ENCODE data around the gene MUS81.

The MUS81 gene

DNA sequence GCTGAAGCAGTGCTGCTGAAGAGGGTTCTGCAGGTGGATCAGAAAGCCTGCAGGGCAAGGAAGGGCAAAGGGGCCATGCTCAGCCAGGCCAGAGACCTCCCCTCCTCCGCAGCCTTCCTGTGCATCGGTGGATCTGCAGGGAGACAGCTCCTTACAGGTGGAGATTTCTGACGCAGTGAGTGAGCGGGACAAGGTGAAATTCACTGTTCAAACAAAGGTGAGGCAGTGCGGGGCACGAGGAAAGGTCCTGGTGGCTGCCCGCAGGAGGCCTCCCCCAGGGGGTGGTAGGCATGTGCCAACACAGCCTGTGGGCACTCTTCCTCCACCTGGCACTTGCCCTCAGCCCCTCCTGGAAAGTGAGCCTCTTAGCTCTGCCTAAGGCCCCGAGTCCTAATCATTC is 10.9 kb upstream of the MUS81 start:
- DNase-seq, result no peak

DNA sequence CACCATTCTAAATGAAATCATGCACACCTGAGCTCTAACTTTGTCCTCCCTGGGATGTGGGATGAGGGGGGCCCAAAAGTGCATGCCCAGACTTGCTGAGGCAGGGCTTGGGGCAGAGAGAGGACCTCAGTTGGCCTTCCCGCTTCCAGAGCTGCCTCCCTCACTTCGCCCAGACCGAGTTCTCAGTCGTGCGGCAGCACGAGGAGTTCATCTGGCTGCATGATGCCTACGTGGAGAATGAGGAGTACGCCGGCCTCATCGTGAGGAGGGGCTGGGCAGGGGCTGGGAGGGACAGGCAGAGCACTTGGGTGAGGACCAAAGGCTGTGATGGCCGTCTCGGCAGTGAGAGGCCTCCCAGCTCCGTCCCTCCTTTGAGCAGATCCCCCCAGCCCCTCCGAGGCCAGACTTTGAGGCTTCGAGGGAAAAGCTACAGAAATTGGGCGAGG is 10.4 kb upstream of the MUS81 start:
- no peak for DNase-seq

DNA sequence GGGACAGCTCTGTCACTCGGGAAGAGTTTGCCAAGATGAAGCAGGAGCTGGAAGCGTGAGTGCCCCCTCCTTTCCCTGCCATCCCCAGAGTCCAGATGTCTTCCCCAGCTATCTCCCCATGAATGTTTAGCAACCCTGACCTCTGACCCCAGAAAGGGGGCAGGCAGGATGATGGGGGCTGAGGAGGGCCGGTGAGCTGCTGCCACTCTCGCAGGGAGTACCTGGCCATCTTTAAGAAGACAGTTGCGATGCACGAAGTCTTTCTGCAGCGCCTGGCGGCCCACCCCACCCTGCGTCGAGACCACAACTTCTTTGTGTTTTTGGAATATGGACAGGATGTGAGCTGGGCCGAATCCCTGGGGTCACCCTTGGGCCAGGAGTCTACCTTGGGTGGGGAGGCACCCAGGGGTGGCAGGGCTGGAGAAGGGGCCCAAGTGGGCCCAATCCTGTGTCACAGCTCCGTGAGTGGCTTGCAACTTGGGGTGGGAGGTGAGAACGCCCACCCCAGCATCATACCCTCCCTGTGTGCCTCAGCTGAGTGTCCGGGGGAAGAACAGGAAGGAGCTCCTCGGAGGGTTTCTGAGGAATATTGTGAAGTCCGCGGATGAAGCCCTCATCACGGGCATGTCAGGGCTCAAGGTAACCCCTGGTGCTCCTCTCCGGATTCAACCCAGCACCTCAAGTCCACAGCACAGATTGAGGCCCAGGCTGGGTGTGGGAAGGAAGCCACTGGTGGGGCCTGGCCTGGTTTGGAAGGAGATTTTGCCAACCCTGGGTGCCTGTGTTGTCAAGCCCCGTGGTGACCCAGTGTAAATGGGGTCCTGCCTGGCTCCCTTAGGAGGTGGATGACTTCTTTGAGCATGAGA is 9.8 kb upstream of the MUS81 start:
- no peak for DNase-seq

DNA sequence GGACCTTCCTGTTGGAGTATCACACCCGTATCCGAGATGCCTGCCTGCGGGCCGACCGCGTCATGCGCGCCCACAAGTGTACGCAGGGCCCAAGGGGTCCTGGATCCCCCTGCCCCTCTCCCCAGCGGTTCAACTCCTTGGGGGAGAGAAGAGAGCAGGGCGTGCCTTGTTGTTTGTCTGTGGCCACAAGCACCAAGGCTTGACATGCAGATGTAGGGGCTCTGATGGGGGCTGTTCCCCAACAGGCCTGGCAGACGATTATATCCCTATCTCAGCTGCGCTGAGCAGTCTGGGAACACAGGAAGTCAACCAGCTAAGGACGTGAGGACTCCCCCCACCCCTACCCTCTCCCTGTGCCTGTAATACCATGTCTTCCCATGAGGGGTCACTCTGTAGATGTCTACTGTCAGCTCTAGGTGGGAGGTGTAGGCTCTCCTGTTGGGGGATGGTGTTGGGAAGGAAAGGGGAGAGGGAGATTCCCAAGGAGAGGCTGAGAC is 9.1 kb upstream of the MUS81 start:
- no peak for DNase-seq

DNA sequence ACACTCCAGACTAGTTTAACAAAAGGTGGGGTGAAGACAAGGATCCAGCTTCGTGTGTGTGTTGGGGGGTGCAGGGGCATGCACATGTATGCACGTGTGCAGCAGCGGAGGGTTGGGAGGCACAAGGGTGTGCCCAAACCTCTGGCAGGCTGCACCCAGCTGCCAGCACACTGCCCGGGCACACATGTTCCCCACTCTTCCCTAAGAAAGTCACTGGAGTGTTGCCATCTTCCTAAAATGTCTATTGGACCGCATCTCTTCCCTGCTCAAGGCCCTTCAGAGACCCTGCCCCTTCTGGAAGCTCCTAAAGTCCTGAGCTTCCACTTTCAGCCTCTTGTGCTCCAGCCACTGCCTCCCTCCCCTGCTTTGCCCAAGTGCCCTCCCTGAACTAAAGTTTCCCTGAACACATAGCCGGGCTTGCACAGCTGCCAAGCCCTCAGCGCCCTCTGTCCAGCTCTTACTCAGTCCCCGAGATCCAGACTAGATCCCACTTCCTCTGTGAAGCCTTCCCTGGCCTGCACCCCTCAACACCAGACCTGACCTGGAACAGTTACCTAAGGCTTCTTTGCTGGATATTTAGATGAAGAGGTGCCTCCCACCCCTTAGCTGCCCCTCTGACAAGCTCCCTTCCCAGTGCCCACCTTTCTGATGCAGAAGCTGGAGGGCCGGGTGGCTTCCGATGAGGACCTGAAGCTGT is 8.3 kb upstream of the MUS81 start:
- no peak for DNase-seq

DNA sequence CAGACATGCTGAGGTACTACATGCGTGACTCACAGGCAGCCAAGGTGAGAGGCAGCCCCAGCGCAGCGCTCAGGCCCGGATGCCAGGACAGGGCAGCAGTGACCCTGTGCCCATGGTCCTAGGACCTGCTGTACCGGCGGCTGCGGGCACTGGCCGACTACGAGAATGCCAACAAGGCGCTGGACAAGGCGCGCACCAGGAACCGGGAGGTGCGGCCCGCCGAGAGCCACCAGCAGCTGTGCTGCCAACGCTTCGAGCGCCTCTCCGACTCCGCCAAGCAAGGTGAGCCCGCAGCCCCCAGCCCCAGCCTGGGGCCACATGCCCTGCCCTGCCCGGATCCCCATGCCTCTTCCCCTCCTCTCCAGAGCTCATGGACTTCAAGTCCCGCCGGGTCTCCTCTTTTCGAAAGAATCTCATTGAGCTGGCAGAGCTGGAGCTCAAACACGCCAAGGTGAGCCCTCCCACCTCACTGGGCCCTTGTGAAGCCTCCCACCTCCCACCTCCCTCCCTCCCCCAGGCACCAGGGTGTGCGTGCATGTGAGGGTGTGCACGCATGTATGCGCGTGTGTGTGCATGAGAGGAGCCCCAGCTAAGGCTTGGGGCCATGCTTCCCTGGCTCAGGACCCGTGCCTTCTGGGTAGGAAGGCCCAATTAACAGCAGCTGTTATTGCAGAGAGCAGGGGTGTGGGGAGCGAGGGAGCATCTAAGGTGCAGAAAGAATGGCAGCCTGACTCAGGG is 7.6 kb upstream of the MUS81 start:
- no peak for DNase-seq

DNA sequence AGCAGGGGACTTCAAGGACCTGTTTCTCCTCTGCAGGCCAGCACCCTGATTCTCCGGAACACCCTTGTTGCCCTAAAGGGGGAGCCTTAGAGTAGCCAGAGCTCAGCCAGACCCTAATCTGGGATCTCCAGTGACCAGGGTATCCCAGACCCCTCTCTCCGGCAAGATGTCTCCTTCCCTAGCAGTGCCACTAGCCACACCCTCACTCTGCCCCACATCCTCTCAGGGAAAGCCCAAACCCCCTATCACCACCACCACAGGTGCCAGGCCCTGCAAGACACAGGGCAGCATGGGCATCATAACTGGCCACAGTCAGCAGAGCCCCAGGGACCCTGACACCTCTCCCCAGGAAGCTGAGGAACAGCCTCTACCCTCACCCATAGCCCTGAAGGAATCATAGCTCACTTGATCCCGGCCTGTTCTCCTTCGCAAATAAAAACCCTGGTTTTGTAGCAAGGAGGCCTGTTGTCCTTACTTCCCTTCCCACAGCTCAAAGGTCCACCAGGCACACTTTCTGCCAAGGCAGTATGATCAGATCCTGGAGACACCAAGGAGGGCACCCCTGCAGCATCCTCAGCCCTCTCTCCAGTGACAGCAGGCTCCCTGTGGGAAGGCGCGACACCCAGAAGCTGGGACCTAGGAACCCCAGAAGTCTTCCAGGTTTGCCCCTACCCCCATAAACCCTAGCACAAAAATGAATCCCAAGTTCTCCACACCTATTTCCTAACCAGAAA is 6.8 kb upstream of the MUS81 start:
- DNase-seq, result no peak

DNA sequence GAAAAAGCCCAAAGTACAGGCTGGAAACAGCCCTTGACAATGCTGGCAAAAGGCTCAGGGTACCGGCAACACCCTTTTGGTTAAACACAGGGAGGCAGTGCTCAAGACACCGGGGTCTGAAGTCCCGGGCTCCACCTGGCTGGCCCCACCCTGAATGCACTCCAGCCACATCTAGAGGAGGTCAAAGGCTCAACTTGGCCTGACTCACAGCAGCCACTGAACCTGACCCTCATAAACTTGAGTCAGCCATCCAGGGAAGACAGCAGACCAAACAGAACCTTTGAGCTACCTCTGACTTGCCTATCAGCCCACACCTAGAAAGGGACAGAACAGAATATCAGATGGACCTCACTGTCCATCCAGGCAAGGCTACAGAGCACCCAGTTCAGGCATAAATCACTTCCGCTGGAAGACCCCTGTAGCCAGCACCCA is 6.1 kb upstream of the MUS81 start:
- DNase-seq, result no peak

DNA sequence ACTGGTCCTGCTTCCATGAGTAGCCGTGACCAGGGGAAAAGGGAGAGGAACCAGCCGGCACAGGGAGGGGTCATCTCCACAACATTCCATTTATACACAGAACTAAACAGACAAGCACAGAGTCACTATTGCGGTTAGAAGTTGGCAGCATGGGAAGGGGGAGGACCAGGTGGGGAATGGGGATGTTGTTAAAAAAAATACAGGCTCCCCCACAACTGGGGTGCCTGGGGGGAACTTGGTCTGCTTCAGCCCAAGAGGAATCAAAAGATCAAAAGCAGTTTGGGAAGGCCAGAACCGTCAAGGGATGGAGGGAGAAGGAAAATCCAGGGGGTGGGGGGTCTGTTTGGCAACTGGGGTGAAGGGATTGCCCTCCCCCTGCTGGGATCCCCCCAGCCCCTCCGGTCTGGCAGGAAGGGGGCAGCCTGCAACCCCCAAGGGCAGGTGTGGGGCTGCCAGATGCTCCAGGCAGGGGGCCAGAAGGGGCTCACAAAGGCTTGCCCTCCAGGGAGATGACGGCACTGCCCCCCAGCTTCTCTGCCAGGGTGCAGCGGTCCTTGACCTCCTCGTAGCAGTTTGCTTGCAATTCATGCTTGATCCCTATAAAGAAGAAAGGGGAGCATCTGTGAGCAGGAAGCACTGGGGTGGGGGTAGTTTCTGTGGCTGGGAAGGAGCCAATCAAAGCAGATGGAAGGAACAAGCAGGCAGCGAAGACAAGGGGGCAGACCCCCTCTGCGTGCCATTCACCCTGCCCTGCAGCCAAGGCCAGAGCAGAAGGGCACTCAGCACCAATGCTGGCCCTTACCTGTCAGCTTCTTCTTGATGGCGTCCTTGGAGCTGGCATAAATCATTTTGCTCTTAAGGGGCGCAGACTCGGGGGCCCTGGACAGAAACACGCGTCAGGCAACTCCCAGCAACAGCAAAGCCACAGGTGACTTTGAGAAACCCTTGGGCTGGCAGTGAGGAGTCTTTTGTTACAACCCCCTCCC is 5.1 kb upstream of the MUS81 start:
- no peak for DNase-seq

DNA sequence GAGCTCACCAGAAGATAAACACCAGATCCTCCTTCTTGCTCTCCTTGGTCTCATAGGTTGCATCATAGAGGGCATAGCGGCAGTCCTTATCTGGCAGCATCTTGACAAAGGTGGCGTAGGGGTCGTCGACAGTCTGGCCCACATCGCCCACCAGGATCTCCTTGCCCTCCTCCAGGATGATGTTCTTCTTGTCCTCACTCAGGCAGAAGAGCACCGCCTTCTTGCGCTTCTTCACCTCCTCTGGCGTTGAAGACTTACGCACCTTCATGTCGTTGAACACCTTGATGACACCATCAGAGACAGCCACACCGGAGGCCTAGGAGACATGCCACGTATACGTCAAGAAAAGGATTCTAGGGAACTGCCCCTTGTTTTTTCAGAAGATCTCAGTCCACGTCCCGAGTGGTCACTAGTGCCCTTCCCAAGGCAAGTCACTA is 4.3 kb upstream of the MUS81 start:
- no peak for DNase-seq

DNA sequence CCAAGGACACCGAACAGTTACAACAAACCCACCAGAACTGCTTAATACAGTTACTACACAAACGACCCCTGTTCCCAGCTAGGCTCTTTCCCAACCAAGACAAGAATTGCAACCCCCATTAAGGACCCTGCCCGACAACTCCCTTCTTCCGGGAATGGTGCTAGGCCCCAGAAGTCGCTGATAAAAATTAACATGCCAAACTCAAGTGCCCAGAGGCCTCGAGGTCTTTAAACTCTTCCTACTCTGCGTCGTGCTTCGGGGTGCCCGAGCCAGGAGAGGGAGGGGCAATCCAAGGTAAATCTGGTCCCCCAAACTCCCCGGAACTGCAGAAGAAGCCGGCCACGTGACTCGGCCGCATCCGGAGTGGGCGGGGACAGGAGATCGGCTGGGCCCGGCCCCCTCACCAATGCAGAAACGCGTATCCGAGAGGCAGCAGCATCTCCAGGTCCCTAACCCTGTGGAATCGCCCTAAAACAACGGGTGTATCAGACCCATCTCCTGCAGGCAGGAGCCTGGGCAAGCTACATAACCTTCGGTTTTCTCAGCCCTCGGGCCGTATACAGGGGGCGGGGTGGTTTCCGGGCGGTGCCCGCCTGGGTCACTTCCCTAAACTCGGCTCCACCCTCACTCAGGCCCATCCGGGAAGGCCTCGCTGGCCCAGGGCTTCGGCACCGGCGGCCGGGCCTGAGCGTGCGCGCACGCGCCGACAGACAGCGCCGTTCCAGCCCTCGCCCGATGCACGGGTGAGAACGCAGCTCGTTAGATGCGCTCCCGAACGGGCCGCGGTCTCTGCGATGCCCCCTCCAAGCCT is 3.3 kb upstream of the MUS81 start:
- peak; percentile 48 to 57 for DNase-seq

DNA sequence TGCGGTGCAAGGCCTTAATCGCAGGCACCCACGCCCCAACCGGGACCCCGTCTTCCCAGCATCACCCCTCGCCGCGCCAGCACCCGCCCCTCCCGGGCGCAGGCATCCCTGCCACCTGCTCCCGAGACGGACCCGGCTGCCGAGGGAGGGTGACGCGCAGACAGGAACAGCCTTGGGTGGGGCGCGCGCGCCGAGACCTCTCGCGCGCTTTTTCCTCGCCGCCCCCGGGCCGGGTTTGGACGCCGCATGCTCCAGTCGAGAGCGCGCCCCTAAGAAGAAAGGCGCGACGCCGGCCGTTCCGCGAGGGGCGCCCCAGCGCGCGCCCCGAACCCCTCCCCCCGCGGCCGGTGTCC is 2.8 kb upstream of the MUS81 start:
- DNase-seq, result no peak

DNA sequence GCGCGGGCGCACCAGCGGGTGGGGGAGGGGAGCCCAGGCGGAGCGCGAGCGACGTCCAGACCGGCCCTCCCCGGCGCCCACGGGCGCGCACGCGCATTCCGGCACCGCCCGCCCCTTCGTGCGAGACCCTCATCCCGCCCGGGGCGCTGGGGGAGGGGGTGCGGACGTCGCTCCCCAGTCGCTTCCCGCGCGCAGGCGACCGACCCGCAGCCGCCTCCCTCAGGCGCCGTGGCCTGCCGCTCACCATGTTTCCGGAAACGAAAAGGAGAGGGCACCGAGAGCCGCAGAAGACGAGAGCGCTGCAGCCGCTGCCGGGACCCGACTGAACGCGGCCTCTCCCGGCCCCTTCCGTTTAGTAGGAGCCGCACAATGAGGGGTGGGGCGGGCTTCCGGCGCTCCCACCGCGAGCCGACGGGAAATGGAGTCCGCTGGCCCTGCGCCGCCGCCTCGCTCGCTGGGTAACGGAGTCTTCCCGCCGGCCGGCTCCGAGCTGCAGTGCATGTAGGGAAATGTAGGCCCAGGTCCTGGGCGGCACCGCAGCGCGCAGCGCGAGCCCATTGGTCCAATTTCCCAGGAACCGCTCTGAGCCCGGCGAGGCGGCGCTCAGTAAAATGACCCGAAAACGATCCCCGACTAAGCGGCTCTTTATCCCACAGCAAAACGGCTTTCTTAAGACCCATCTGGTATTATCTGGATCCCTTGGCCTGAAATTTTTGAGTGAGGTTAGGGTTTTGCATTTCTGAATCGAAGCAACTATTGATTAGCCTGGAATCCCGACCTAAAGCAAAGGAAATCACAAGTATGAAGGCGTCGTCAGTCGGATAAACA is 2.2 kb upstream of the MUS81 start, which contains the start of gene CFL1:
TSS of gene CFL1 (minus strand) at position 328 of the 828 bp plus-strand sequence. CDS start at position 247, 81 bp downstream.
- DNase-seq, result peak; percentile 97 to 98

DNA sequence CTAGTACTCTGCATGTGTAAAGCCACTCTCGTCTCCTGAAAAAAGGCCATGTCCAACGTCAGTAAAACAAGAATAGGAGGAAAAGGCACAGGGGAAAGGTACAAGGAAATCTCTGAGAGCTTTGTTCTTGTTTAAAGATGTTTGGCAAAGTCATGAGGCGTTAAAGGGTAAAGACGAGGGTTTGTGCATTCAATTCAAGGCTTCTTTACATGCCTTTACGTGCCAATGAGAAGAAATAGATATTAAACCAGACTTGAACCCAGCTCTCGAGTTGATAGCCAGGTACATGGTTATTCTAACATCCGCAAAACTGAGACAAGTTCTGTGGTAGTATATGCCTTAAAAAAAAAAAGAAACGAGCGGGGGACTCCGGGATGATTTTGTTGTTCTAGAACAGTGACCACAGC is 1.5 kb upstream of the MUS81 start:
- no peak for DNase-seq

DNA sequence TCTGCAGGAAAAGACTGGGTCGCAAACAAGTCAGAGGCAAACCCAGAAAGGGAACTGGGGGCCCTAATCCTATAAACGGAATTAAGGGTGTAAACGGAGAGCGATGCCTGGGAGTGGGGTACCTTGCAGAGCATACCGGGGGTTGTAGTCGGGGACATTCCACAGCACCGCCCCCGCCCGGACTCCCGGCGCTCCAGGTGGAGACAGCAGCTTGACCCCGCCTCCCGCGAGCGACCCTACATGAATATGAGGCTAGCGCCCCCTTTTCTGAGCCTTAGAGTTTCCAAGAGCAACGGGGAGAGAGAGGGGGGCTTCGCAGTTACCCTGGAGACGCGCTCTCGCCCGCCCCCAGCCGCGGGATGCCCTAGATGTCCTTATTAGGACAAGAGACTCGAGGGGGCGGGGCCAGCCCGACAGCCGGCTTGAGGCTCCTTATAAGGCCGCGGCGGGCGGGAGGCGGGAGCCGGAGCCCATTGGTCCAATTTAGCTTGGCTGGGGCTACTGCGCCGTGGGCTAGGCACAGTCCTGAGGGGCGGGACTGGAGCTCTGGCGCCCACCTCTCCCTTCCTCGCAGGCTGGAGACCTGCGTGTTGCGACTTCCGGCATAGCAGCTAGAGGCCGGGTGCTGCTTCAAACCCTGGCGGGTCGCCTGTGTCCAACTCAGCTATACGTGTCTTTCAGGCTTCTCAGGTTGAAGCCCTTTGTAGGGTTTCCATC is 980 bp upstream of the MUS81 start:
- DNase-seq, result peak; percentile 98 to 99

DNA sequence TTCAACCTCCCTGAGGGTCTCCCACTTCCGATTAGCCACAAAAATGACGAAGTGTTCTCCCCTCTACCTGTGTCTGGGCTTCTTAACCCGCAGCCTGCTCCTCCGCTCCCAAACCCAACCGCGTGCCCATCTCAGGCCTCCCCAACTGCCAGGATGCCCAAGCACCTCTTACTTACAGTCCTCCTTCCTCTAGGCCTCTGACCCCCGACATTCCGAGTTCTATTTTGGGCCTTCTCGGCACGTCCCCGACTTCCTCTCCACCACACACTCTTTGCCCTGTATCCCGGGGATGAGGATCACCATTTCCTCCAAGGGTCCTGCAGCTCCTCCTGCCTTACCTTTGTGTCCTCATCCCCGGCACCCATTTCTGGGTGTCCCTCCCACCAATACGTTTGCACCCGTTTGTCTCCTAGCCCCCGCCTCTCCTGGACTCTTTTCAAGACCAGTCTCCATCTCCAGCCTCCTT is 388 bp upstream of the MUS81 start:
- DNase-seq, result no peak

DNA sequence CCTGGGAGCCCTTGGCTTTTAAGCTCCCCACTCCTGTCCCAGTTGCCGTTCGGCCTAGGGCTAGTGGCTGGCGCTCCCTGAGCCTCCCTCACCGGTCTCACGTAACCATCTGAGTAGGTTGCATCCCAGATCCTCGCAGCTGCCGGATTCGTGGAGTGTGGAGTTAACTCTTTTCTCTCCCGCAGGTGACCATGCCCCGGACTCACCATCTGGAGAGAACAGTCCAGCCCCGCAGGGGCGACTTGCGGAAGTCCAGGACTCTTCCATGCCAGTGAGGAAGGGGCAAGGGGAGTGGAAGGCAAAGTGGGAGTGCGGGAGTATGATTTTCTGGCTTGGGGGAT is 902 bp downstream of the MUS81 start:
- peak in 1 of 2 experiments; percentile 29 for DNase-seq

DNA sequence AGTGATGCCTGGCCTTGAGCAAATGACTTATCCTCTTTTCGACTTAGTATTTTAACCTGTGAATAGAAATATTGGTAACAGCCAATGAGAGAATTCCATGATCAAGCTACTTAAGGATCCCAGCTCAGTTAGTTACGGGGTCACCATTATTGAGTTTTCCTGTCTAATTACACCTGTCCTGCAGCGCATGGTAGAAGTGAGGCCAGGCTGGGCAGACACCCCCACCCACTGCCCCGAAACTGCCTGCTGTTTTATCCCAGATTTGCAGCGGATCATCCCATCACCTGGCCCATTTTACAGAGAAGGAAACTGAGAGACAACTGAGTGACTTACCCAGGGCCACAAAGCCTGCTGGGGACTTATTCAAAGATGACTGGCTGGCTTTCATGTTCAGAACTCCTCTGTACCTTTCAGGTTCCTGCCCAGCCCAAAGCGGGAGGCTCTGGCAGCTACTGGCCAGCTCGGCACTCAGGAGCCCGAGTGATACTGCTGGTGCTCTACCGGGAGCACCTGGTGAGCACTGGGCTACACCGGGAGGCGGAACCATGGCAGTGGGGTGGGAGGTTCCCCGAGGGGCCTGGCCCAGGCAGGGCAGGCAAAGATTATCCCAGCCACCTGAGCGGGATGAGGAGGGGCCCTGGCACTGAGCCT is 1.4 kb downstream of the MUS81 start:
- DNase-seq, result no peak
